H1 (cell line): ENCODE data around the gene BAHD1. TPM values are rescaled to one million over a fixed set of nuclear protein-coding genes. Genes with fewer than 3 reads are reported as not detected.

ENCODE experiments used
- CTCF ChIA-PET: fragments of 300-600 bp; sonication (Branson Sonifier 250); formaldehyde crosslinking; loops from one replicate; lab custom pipeline; 2021; ENCODE audit not compliant: partially characterized antibody; lab: Charles Lee
- POLR2A ChIA-PET: fragments of 300-600 bp; sonication (Branson Sonifier 250); formaldehyde crosslinking; loops from one replicate; lab custom pipeline; 2021; ENCODE audit warnings: inconsistent platforms; ENCODE audit not compliant: partially characterized antibody; lab: Charles Lee
- DNase-seq, 2 experiments: peaks; one replicate each; pipeline versions ENCODE4 v3.0.0 to v3.0.0-alpha.2; 2010 to 2022; ENCODE audit warnings: low spot score in 2 of 2, low read depth in 1 of 2, mixed read lengths in 1 of 2
- FAIRE-seq: peaks from 2 replicates; lab custom pipeline; 2011; peaks lifted over from hg19 to GRCh38; lab: Jason Lieb, UNC
- H2AFZ ChIP-seq: 2 replicates; pipeline ENCODE4 v1.8.1; 2012; ENCODE audit warnings: low read length, inconsistent platforms
- H2AK5ac ChIP-seq: 2 replicates; pipeline ENCODE4 v1.6.1; 2013; ENCODE audit warnings: low read depth, low read length
- H2BK120ac ChIP-seq: replicated peaks from 2 replicates; pipeline ENCODE3; 2013; ENCODE audit warnings: low read depth, low read length, inconsistent platforms
- H2BK12ac ChIP-seq: 2 replicates; pipeline ENCODE4 v1.6.1; 2013; ENCODE audit warnings: low read depth, low read length
- H2BK15ac ChIP-seq: 2 replicates; pipeline ENCODE4 v1.6.1; 2013; ENCODE audit warnings: low read length
- H2BK20ac ChIP-seq: 2 replicates; pipeline ENCODE4 v1.6.1; 2013; ENCODE audit warnings: low read length
- H2BK5ac ChIP-seq: 2 replicates; pipeline ENCODE4 v1.6.1; 2013; ENCODE audit warnings: low read depth, low read length
- H3K14ac ChIP-seq: 2 replicates; pipeline ENCODE4 v1.6.1; 2013; ENCODE audit warnings: inconsistent platforms; ENCODE audit not compliant: insufficient read length
- H3K18ac ChIP-seq: 2 replicates; pipeline ENCODE4 v1.6.1; 2013; ENCODE audit warnings: low read length; ENCODE audit errors: extremely low read depth
- H3K23ac ChIP-seq: 2 replicates; pipeline ENCODE4 v1.6.1; 2013; ENCODE audit warnings: inconsistent platforms; ENCODE audit not compliant: insufficient read length
- H3K23me2 ChIP-seq: 2 replicates; pipeline ENCODE4 v1.6.1; 2013; ENCODE audit warnings: low read depth, low read length
- H3K27ac ChIP-seq: 2 replicates; pipeline ENCODE4 v1.6.1; 2011; ENCODE audit warnings: low read depth, low read length, inconsistent platforms
- H3K27me3 ChIP-seq, 4 experiments: replicated peaks in 1 of 4; 1 replicate in 1 of 4; 2 replicates in 3 of 4; pipeline versions ENCODE4 v1.6.1 to v1.8.1; 2011 to 2013; ENCODE audit warnings: low read length in 3 of 4, mild to moderate bottlenecking in 3 of 4, inconsistent platforms in 2 of 4, mixed read lengths in 2 of 4, moderate library complexity in 1 of 4; ENCODE audit not compliant: control insufficient read depth in 3 of 4, insufficient read depth in 3 of 4; ENCODE audit errors: extremely low read depth in 1 of 4
- H3K36me3 ChIP-seq, 4 experiments: 2 replicates each; pipeline versions ENCODE4 v1.6.1 to v1.8.1; 2011 to 2013; ENCODE audit warnings: mild to moderate bottlenecking in 4 of 4, low read length in 3 of 4, moderate library complexity in 2 of 4, control low read depth in 1 of 4, inconsistent platforms in 1 of 4; ENCODE audit not compliant: insufficient read depth in 4 of 4, control insufficient read depth in 2 of 4
- H3K4ac ChIP-seq: replicated peaks from 2 replicates; pipeline ENCODE3; 2013; ENCODE audit warnings: low read length, low read depth, mixed read lengths, inconsistent platforms; ENCODE audit not compliant: insufficient read length
- H3K4me1 ChIP-seq, 4 experiments: replicated peaks in 1 of 4; 1 replicate in 1 of 4; 2 replicates in 3 of 4; pipeline versions ENCODE4 v1.6.1 to v1.8.1; 2011 to 2013; ENCODE audit warnings: low read length in 3 of 4, inconsistent platforms in 2 of 4, mixed read lengths in 1 of 4; ENCODE audit not compliant: insufficient read depth in 4 of 4, control insufficient read depth in 3 of 4
- H3K4me2 ChIP-seq, 2 experiments: 2 replicates each; pipeline versions ENCODE4 v1.6.1 to v1.8.1; 2011 to 2013; ENCODE audit warnings: low read depth in 2 of 2, low read length in 2 of 2, control low read depth in 1 of 2, inconsistent platforms in 1 of 2, mild to moderate bottlenecking in 1 of 2; ENCODE audit not compliant: insufficient read depth in 1 of 2
- H3K4me3 ChIP-seq, 4 experiments: fragments of 200-600, 300-600 bp in 1 of 4; sonication (generic), shearing (Covaris generic), sonication (Bioruptor Twin) in 1 of 4; 2 replicates each; pipeline versions ENCODE4 v1.5.1 to v1.8.1; 2011 to 2016; ENCODE audit warnings: low read length in 4 of 4, low read depth in 3 of 4, control low read depth in 2 of 4, inconsistent platforms in 2 of 4, mild to moderate bottlenecking in 2 of 4, mixed read lengths in 1 of 4, moderate library complexity in 1 of 4; ENCODE audit not compliant: insufficient read depth in 2 of 4; ENCODE audit errors: extremely low read depth in 1 of 4
- H3K56ac ChIP-seq: replicated peaks from 2 replicates; pipeline ENCODE3; 2013; ENCODE audit warnings: low read depth, mild to moderate bottlenecking, mixed read lengths, low read length, inconsistent platforms; ENCODE audit not compliant: insufficient read length
- H3K79me1 ChIP-seq: 2 replicates; pipeline ENCODE4 v1.6.1; 2013; ENCODE audit warnings: low read depth, low read length, control low read depth
- H3K79me2 ChIP-seq, 2 experiments: 2 replicates each; pipeline versions ENCODE4 v1.6.1 to v1.8.1; 2012 to 2013; ENCODE audit warnings: low read length in 2 of 2, mild to moderate bottlenecking in 2 of 2, inconsistent platforms in 1 of 2; ENCODE audit not compliant: insufficient read depth in 2 of 2, control insufficient read depth in 1 of 2
- H3K9ac ChIP-seq, 4 experiments: replicated peaks in 1 of 4; 1 replicate in 1 of 4; 2 replicates in 3 of 4; pipeline versions ENCODE4 v1.6.1 to v1.8.1; 2011 to 2013; ENCODE audit warnings: low read depth in 3 of 4, low read length in 3 of 4, control low read depth in 2 of 4, mild to moderate bottlenecking in 2 of 4, moderate library complexity in 2 of 4, inconsistent platforms in 1 of 4; ENCODE audit errors: extremely low read depth in 1 of 4
- H3K9me3 ChIP-seq, 2 experiments: 2 replicates each; pipeline versions ENCODE4 v1.6.1 to v1.8.1; 2012 to 2013; ENCODE audit warnings: mild to moderate bottlenecking in 2 of 2, moderate library complexity in 2 of 2, control low read depth in 1 of 2, inconsistent platforms in 1 of 2, low read depth in 1 of 2, low read length in 1 of 2, mixed read lengths in 1 of 2; ENCODE audit not compliant: insufficient read depth in 2 of 2
- H4K20me1 ChIP-seq, 2 experiments: replicated peaks in 1 of 2; 2 replicates each; pipeline versions ENCODE3 to v1.8.1; 2011 to 2013; ENCODE audit warnings: inconsistent platforms in 2 of 2, low read length in 2 of 2, mild to moderate bottlenecking in 1 of 2; ENCODE audit not compliant: insufficient read depth in 2 of 2, control insufficient read depth in 1 of 2
- H4K5ac ChIP-seq: 2 replicates; pipeline ENCODE4 v1.6.1; 2013; ENCODE audit warnings: low read length, low read depth, mixed read lengths, inconsistent platforms; ENCODE audit not compliant: insufficient read length
- H4K8ac ChIP-seq: 2 replicates; pipeline ENCODE4 v1.8.0; 2013; ENCODE audit warnings: mild to moderate bottlenecking, moderate library complexity, low read length, inconsistent platforms; ENCODE audit not compliant: insufficient read depth; ENCODE audit errors: extremely low read depth
- H4K91ac ChIP-seq: replicated peaks from 2 replicates; pipeline ENCODE3; 2013; ENCODE audit warnings: low read length, mixed read lengths, inconsistent platforms; ENCODE audit not compliant: insufficient read length
- CHD2 ChIP-seq: IDR thresholded peaks from 2 replicates; pipeline ENCODE4 v1.6.1; 2012; ENCODE audit warnings: low read length, improper control_type of control experiment
- CTBP2 ChIP-seq: IDR thresholded peaks from 2 replicates; pipeline ENCODE4 v1.7.0; 2011; ENCODE audit warnings: borderline replicate concordance, mild to moderate bottlenecking, moderate library complexity, mixed read lengths, low read length; ENCODE audit not compliant: insufficient read depth, insufficient read length
- EGR1 ChIP-seq: IDR thresholded peaks from 2 replicates; pipeline ENCODE4 v1.6.1; 2011; ENCODE audit warnings: low read depth, low read length, borderline replicate concordance
- GABPA ChIP-seq: IDR thresholded peaks from 2 replicates; pipeline ENCODE4 v1.6.1; 2011; ENCODE audit warnings: mild to moderate bottlenecking, low read length, moderate library complexity, borderline replicate concordance; ENCODE audit not compliant: insufficient read depth
- GTF2F1 ChIP-seq: IDR thresholded peaks from 2 replicates; pipeline ENCODE4 v1.6.1; 2012; ENCODE audit warnings: low read depth, low read length, improper control_type of control experiment, borderline replicate concordance
- SIN3A ChIP-seq, 2 experiments: IDR thresholded peaks in 1 of 2; conservative IDR thresholded peaks in 1 of 2; 2 replicates each; pipeline ENCODE4 v1.6.1; 2011 to 2012; ENCODE audit warnings: low read length in 2 of 2, improper control_type of control experiment in 1 of 2, low read depth in 1 of 2, mild to moderate bottlenecking in 1 of 2
- TAF1 ChIP-seq: IDR thresholded peaks from 2 replicates; pipeline ENCODE4 v1.6.1; 2011; ENCODE audit warnings: mild to moderate bottlenecking, low read depth, low read length
- YY1 ChIP-seq: IDR thresholded peaks from 2 replicates; pipeline ENCODE4 v1.6.1; 2011; ENCODE audit warnings: low read depth, mild to moderate bottlenecking, low read length
- WGBS, 2 experiments: shearing (Covaris generic) in 1 of 2; methylation state at CpG; one replicate each; pipeline versions ENCODE4 v1.1.6 to v1.1.7; 2013 to 2015; ENCODE audit warnings: low lambda C conversion rate in 2 of 2, mixed read lengths in 2 of 2, inconsistent platforms in 1 of 2, low coverage in 1 of 2, missing lambda C conversion rate in 1 of 2; ENCODE audit not compliant: insufficient replicate concordance in 2 of 2, insufficient coverage in 1 of 2, insufficient read length in 1 of 2; ENCODE audit errors: extremely low coverage in 1 of 2, missing lambda C conversion rate in 1 of 2; 5-methylcytosine and 5-hydroxymethylcytosine counted together
- polyA plus RNA-seq, 7 experiments: library from polyadenylated mRNA; depleted of rRNA in 3 of 7; stranded (reverse) in 5 of 7; unstranded in 2 of 7; fragments of >200 nt in 5 of 7; fragments of 200-250 nt in 2 of 7; gene quantifications; 1 replicate in 5 of 7; 2 replicates in 1 of 7; 4 replicates in 1 of 7; pipeline versions ENCODE4 v1.2.1 to v1.2.3, GENCODE V29; 2011 to 2013; ENCODE audit warnings: missing spikeins in 2 of 7, mixed read lengths in 2 of 7
- total RNA-seq: library from RNA; stranded (reverse); fragmentation: NEBNext Ultra II Directional; extraction: Animal tissue kit (Norgen Biotek cat#: 25700); gene quantifications from 2 replicates; pipeline ENCODE4 v1.2.1, GENCODE V29; 2021
- TF ChIP-seq, protein P1 (sequence below): IDR thresholded peaks from 2 replicates; pipeline ENCODE4 v1.6.1; 2012; ENCODE audit warnings: inconsistent platforms

BAHD1 gene
- total and polyA plus RNA-seq, 2 of the 8 experiments (the other 6 are each of a cell fraction or from before 2014, with no cell fraction given), result 15.0 to 38.9 TPM

DNA sequence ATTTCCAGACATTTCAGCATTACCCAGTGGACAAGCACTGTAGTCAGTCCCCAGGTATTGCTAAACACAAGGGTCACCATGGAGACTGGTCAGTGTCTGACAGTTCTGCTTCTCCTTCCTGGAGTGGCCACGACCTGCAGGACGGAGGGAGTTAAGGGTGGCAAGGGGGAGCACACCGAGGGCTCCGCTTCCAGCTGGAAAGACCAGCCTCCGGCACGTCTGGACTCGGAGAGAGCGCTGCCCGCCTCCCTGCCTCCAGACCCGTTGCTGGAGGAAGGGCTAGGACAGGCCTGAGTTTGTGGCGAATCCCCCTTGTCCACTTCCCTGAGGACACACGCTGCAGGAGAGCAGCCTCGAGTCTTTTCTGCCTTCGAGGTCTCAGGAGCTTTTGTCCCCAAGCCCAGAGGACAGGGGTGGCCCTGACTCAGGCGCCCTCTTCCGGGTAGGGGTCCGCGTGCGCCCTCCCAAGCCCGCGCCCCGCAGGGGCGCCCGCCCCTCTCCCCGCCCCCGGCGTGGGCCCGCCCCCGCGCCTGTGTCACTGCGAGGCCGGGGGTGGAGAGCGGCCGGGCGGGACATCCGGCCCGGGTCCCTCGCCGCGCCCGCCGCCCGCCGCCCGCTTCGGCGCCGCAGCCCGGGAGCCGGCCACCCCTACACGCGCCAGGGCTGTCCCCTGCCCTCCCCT, 29.8 kb downstream of the BAHD1 start, which contains the start of gene CHST14:
TSS of gene CHST14 (plus strand) at position 562 of the 682 bp plus-strand sequence. CDS start 230 bp downstream, outside the sequence.
- FAIRE-seq, result peak; percentile 60
- 11% methylated on average over 14 of the region's 52 CpGs; no CpG with 5 or more reads in 1 of the 2 experiments for WGBS, 2 experiments
- TF ChIP-seq YY1, result no peak
- no peak for TF ChIP-seq CHD2
- TF ChIP-seq GABPA, result no peak
- TF ChIP-seq, protein P1, sequence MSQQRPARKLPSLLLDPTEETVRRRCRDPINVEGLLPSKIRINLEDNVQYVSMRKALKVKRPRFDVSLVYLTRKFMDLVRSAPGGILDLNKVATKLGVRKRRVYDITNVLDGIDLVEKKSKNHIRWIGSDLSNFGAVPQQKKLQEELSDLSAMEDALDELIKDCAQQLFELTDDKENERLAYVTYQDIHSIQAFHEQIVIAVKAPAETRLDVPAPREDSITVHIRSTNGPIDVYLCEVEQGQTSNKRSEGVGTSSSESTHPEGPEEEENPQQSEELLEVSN, result peak; percentile 41; the same call in 1 of the 2 replicates
- TF ChIP-seq TAF1, result 0 out of 2 replicates have a peak, but pooled peaks have one; percentile 9
- no peak for TF ChIP-seq GTF2F1
- TF ChIP-seq CTBP2, result no peak
- peak; percentile 75; the same call in 1 of the 2 replicates for TF ChIP-seq EGR1
- peak in 1 of 2 experiments; percentile 52; a peak in 1 of 4 replicates for TF ChIP-seq SIN3A (conservative IDR thresholded peaks at IDR 0.05 in 1 of 2, IDR thresholded peaks at IDR 0.05 in 1 of 2; ENCODE audit: low read depth in 1 of 2, low read length in 2 of 2)

More for the DNA sequence above, 29.8 kb downstream of the BAHD1 start, which contains the start of gene CHST14:
- Histone ChIP-seq H2AK5ac (0 out of 2 replicates have a peak within 1 kb of the TSS, but pooled peaks have one; percentile 94), H2BK5ac (peak within 1 kb of the TSS; percentile 78; the same call in 1 of the 2 replicates), H3K9ac (peak within 1 kb of the TSS; percentile 44 to 65 (median 50)), H3K9me3 (no peaks in the 10 kb centered on the region), H3K23ac (no peak within 1 kb of the TSS), H3K36me3 (peaks cover 4 to 16% (median 10%) of the 10 kb centered on the region in 4 experiments; a peak in 6 of 8 replicates), H3K14ac (no peak within 1 kb of the TSS), H3K27ac (peak within 1 kb of the TSS; percentile 57; the same call in 1 of the 2 replicates), H3K79me2 (no peaks in the 10 kb centered on the region), H3K4me1 (peaks cover 0 to 17% (median 10%) of the 10 kb centered on the region in 4 experiments; a peak in 6 of 7 replicates), H3K18ac (peak within 1 kb of the TSS; percentile 60), H3K27me3 (peaks cover 0 to 3% (median 0%) of the 10 kb centered on the region in 4 experiments; a peak in 1 of 7 replicates), H2BK120ac (no peak within 1 kb of the TSS), H4K20me1 (peaks cover 1 to 8% of the 10 kb centered on the region in 2 experiments), H2AFZ (peak within 1 kb of the TSS; percentile 33; the same call in 1 of the 2 replicates), H2BK20ac (no peak within 1 kb of the TSS; the same call in 1 of the 2 replicates), H3K79me1 (peaks cover 7% of the 10 kb centered on the region; the same call in 1 of the 2 replicates), H3K23me2 (peaks cover 16% of the 10 kb centered on the region), H4K91ac (peak within 1 kb of the TSS; percentile 50), H4K5ac (peak within 1 kb of the TSS; percentile 31), H3K4me2 (peak within 1 kb of the TSS; percentile 87 to 91), H3K4ac (peak within 1 kb of the TSS; percentile 91), H4K8ac (no peak within 1 kb of the TSS), H3K4me3 (peak within 1 kb of the TSS; percentile 68 to 87 (median 71)), H2BK12ac (peak within 1 kb of the TSS; percentile 84; the same call in 1 of the 2 replicates), H3K56ac (peak within 1 kb of the TSS; percentile 32), H2BK15ac (peak within 1 kb of the TSS; percentile 95; the same call in 1 of the 2 replicates)
- DNase-seq, result peak; percentile 27 to 72
- ChIA-PET POLR2A (interaction anchor here (0.9 to 3.5 kb wide), 12 partner anchors 8 to 84 kb away, joined by 3 to 21 read pairs (median 4); partner anchors contain the start of genes BAHD1 and IVD), CTCF (interaction anchor here (0.5 to 2.4 kb wide), 9 partner anchors 12 to 1464 kb away, joined by 3 to 12 read pairs (median 6); no protein-coding TSS in a partner anchor)
